MM.1S (cell line): ENCODE measurements around the gene TDRD5.
A peak's percentile ranks its signal among the peaks of the same experiment; 100 is the strongest.

Experiments used
- DNase-seq: peaks from one replicate; pipeline ENCODE4 v3.0.0-alpha.2; 2015
- H2AFZ ChIP-seq: fragments of 300-600 bp; sonication (generic); 2 replicates; pipeline ENCODE4 v1.6.0; 2016; ENCODE audit warnings: antibody characterized with exemption, low read length
- H3F3A ChIP-seq: fragments of 300-600 bp; sonication (generic); 2 replicates; pipeline ENCODE4 v1.6.1; 2016; ENCODE audit warnings: mild to moderate bottlenecking, antibody characterized with exemption, low read length, moderate library complexity, mixed read lengths; ENCODE audit not compliant: insufficient read depth
- H3K27ac ChIP-seq: fragments of 300-600 bp; sonication (generic); 2 replicates; pipeline ENCODE4 v1.5.1; 2016; ENCODE audit warnings: mild to moderate bottlenecking, low read length
- H3K27me3 ChIP-seq: fragments of 300-600 bp; sonication (generic); replicated peaks from 2 replicates; pipeline ENCODE4 v1.6.0; 2016; ENCODE audit warnings: low read length; ENCODE audit not compliant: insufficient read depth
- H3K36me3 ChIP-seq: fragments of 300-600 bp; sonication (generic); replicated peaks from 2 replicates; pipeline ENCODE4 v1.6.1; 2016; ENCODE audit warnings: mild to moderate bottlenecking, low read length, mixed read lengths; ENCODE audit not compliant: insufficient read depth
- H3K4me1 ChIP-seq: fragments of 300-600 bp; sonication (generic); 2 replicates; pipeline ENCODE4 v1.6.1; 2016; ENCODE audit warnings: low read length, mixed read lengths
- H3K4me2 ChIP-seq: fragments of 300-600 bp; sonication (generic); 2 replicates; pipeline ENCODE4 v1.6.0; 2016; ENCODE audit warnings: low read depth, low read length
- H3K4me3 ChIP-seq: fragments of 300-600 bp; sonication (generic); 2 replicates; pipeline ENCODE4 v1.5.1; 2016; ENCODE audit warnings: low read length, mixed read lengths
- H3K79me2 ChIP-seq: fragments of 300-600 bp; sonication (generic); 2 replicates; pipeline ENCODE4 v1.6.1; 2016; ENCODE audit warnings: mixed run types, low read length, mixed read lengths
- H3K9ac ChIP-seq: fragments of 300-600 bp; sonication (generic); 2 replicates; pipeline ENCODE4 v1.6.1; 2016; ENCODE audit warnings: low read length, mixed read lengths
- H3K9me2 ChIP-seq: fragments of 300-600 bp; sonication (generic); replicated peaks from 2 replicates; pipeline ENCODE4 v1.6.1; 2016; ENCODE audit warnings: mild to moderate bottlenecking, low read length, mixed read lengths; ENCODE audit not compliant: insufficient read depth
- H3K9me3 ChIP-seq: fragments of 300-600 bp; sonication (generic); replicated peaks from 2 replicates; pipeline ENCODE4 v1.6.1; 2016; ENCODE audit warnings: mild to moderate bottlenecking, low read length, mixed read lengths; ENCODE audit not compliant: insufficient read depth
- H4K20me1 ChIP-seq: fragments of 300-600 bp; sonication (generic); 2 replicates; pipeline ENCODE4 v1.6.1; 2016; ENCODE audit warnings: mild to moderate bottlenecking, low read length, moderate library complexity, mixed read lengths; ENCODE audit not compliant: insufficient read depth
- EZH2 ChIP-seq: fragments of 300-600 bp; sonication (generic); optimal IDR thresholded peaks from 2 replicates; pipeline ENCODE3; 2017; ENCODE audit warnings: low read depth, mild to moderate bottlenecking, antibody characterized with exemption, low read length, mixed read lengths
- EZH2phosphoT487 ChIP-seq: fragments of 300-600 bp; sonication (generic); IDR thresholded peaks from 2 replicates; pipeline ENCODE4 v1.6.1; 2018; ENCODE audit warnings: antibody characterized with exemption, low read length
- TF ChIP-seq, protein P1 (sequence below): fragments of 300-600 bp; sonication (generic); IDR thresholded peaks from 2 replicates; pipeline ENCODE4 v1.5.1; 2016; ENCODE audit warnings: antibody characterized with exemption, low read length, mixed read lengths

TDRD5 gene

GRCh38 chr1:179554427-179554826 lies 37.2 kb upstream of the TDRD5 start:
- Histone ChIP-seq H4K20me1 (no peaks in the 10 kb centered on the region), H3K36me3 (no peaks in the 10 kb centered on the region), H3K9me3 (no peaks in the 10 kb centered on the region), H3K9me2 (no peaks in the 10 kb centered on the region), H3F3A (no peaks in the 10 kb centered on the region), H3K27me3 (no peaks in the 10 kb centered on the region), H3K4me1 (no peaks in the 10 kb centered on the region), H3K79me2 (no peaks in the 10 kb centered on the region), H2AFZ (no peak overlapping the region), H3K27ac (no peak overlapping the region), H3K9ac (no peak overlapping the region), H3K4me3 (no peak overlapping the region), H3K4me2 (no peak overlapping the region)
- TF ChIP-seq EZH2: no peak
- DNase-seq: no peak

DNA sequence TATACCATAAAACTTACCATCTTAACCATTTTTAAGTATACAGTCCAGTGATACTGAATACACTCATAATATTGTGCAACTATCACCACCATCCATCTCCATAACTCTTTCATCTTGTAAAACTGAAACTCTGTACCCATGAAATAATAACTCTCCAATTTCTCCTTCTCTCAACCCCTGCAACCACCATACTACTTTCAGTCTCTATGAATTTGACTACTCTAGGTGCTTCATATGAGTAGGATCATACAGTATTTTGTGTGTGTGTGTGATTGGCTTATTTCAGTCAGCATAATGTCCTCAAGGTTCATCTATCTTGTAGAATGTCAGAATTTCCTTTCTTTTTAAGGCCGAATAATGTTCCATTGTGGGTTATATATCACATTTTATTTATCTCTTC lies 33.6 kb upstream of the TDRD5 start:
- DNase-seq: no peak
- no peaks in the 10 kb centered on the region for H3F3A ChIP-seq
- no peak overlapping the region for H2AFZ ChIP-seq
- H3K4me1 ChIP-seq: no peaks in the 10 kb centered on the region
- H3K9me3 ChIP-seq: no peaks in the 10 kb centered on the region
- no peaks in the 10 kb centered on the region for H3K79me2 ChIP-seq
- H3K27me3 ChIP-seq: no peaks in the 10 kb centered on the region
- no peaks in the 10 kb centered on the region for H3K9me2 ChIP-seq
- no peak overlapping the region for H3K27ac ChIP-seq
- no peak overlapping the region for H3K4me3 ChIP-seq
- TF ChIP-seq EZH2 (no peak), EZH2phosphoT487 (no peak)
- TF ChIP-seq, protein P1, sequence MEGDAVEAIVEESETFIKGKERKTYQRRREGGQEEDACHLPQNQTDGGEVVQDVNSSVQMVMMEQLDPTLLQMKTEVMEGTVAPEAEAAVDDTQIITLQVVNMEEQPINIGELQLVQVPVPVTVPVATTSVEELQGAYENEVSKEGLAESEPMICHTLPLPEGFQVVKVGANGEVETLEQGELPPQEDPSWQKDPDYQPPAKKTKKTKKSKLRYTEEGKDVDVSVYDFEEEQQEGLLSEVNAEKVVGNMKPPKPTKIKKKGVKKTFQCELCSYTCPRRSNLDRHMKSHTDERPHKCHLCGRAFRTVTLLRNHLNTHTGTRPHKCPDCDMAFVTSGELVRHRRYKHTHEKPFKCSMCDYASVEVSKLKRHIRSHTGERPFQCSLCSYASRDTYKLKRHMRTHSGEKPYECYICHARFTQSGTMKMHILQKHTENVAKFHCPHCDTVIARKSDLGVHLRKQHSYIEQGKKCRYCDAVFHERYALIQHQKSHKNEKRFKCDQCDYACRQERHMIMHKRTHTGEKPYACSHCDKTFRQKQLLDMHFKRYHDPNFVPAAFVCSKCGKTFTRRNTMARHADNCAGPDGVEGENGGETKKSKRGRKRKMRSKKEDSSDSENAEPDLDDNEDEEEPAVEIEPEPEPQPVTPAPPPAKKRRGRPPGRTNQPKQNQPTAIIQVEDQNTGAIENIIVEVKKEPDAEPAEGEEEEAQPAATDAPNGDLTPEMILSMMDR: no peak
- no peak overlapping the region for H3K4me2 ChIP-seq
- H3K9ac ChIP-seq: no peak overlapping the region
- no peaks in the 10 kb centered on the region for H4K20me1 ChIP-seq
- H3K36me3 ChIP-seq: no peaks in the 10 kb centered on the region

DNA sequence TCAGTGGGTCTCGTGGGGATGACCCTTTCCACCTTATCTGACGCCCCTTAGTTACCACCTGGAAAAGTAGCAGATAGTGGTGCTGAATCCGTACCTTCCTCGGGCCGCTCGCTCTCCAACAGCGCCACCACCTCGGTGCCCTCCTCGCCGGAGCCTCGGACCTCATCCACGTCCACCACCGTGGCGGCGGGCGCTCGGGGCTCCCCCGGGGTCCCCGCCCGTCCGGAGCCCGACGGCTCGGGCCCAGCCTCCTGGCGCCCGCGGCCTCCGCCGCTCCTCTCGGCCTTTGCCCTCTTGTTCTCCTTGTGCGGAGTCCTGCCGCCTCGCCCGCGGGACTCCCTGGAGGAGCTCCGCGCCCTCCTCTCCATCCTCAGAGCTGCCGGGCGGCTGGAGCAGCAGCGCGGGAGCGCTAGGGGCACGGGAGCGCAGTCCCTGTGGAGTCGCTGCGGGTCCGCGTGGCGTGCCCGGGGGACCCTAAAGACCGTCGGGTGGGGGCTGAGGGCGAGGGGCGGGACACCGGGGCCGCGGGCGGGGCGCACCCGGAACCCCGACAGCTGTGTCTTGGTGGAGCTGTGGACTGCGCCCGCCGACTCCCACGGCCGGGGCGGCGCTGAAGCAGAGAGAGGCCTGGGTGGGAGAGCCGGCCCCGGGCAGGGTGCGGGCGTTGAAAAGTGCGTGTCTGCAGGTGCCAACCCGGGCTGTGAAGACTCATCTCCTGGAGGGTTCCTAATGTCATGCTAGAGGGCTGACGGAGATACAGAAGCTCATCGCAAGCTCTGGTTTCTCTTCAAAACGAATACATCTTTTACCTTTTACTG lies 15.9 kb upstream of the TDRD5 start, which contains the start of gene NPHS2:
TSS of gene NPHS2 (minus strand) at position 452 of the 818 bp plus-strand sequence. CDS start at position 368, 84 bp downstream.
- no peak within 1 kb of the TSS for H3K27ac ChIP-seq
- TF ChIP-seq, protein P1: no peak
- TF ChIP-seq EZH2phosphoT487: no peak
- no peak for TF ChIP-seq EZH2
- no peaks in the 10 kb centered on the region for H3K9me3 ChIP-seq
- no peaks in the 10 kb centered on the region for H3K36me3 ChIP-seq
- 0 out of 2 replicates have a peak, but pooled peaks cover 4% of the 10 kb centered on the region for H3K4me1 ChIP-seq
- no peaks in the 10 kb centered on the region for H3K27me3 ChIP-seq
- no peaks in the 10 kb centered on the region for H4K20me1 ChIP-seq
- DNase-seq: no peak
- H3K79me2 ChIP-seq: no peaks in the 10 kb centered on the region
- peak within 1 kb of the TSS; percentile 31 for H2AFZ ChIP-seq
- peak within 1 kb of the TSS; percentile 13 for H3K4me3 ChIP-seq
- no peaks in the 10 kb centered on the region for H3K9me2 ChIP-seq
- no peak within 1 kb of the TSS for H3K9ac ChIP-seq
- peak within 1 kb of the TSS; percentile 50 for H3K4me2 ChIP-seq
- no peaks in the 10 kb centered on the region for H3F3A ChIP-seq

DNA sequence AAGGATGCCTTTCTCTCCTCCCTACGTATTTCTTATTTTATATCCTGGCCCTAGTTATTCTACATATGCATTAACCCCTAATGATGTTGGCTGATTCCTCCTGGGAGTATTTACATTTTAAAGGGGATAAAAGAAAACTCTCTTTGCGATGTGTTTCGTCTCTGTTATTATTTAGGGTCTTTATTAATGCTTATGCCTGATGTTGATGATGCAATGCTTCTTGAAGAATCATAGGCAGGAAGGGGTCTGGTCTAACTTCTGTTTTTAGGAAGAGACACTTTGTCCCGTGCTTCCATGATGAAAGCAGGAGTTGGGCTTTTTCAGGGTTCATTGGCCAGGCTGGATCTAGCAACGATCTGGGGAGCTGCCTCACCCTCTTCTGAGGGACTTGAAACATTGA lies 15.1 kb upstream of the TDRD5 start:
- no peak for DNase-seq
- Histone ChIP-seq H2AFZ (peak overlapping the region; percentile 31), H3F3A (no peaks in the 10 kb centered on the region), H3K36me3 (no peaks in the 10 kb centered on the region), H4K20me1 (no peaks in the 10 kb centered on the region), H3K27ac (no peak overlapping the region), H3K4me3 (peak overlapping the region; percentile 13), H3K79me2 (no peaks in the 10 kb centered on the region), H3K9me3 (no peaks in the 10 kb centered on the region), H3K27me3 (no peaks in the 10 kb centered on the region), H3K9me2 (no peaks in the 10 kb centered on the region), H3K4me1 (0 out of 2 replicates have a peak, but pooled peaks cover 4% of the 10 kb centered on the region), H3K4me2 (peak overlapping the region; percentile 50), H3K9ac (no peak overlapping the region)
- TF ChIP-seq, protein P1: no peak
- TF ChIP-seq EZH2phosphoT487: no peak
- TF ChIP-seq EZH2: no peak
